ENCODE measurements around the gene MGME1. TPM values are rescaled to one million over a fixed set of nuclear protein-coding genes. Genes with fewer than 3 reads are reported as not detected.
"Not testable (repeated sequence)": the region's sequence is repeated elsewhere in the genome, so short reads cannot be mapped to it uniquely, and the experiment has no call there.

Gene MGME1
- total RNA-seq, 2 experiments from 2014 or later = 46.6 to 50.7 TPM

DNA sequence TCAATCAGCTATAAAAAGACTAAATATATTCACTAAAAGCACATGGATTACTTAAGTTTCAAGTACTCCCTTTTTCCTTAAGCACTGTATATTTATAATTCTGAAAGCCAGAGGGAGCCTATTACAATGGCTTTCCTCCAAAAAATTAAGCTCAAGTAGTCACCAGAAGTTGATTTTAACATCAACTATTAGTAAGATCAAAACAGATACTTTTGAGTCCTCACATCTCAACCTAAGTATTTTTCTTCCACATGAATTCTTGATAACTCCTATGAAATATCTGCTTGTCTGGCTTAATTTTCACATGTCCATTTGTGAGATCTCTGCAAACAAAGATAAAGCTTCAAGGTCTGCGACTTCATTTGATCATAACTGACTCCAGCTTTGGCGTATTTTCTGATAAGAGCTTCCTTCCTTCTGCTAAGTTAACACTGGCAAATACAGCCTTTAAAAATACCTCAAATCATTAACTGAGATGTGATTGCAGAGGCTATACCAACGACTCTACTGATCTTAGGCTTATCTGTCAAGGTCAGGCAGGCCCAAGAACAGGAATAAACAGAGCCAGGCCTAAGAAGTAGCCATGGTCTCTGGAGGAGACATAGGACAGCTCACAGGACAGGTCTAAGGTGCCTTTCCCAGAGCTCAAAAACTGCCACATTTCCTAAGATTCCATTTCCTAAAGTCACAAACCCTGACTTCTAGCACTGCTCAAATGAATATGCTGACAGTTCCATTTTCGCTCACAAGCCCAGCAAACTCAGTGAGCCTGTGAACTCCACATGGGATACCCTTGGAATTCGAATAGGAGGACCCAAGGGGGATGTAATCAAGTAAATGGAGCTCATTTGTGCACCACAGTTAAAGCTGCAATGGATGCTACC, 10.2 kb upstream of the MGME1 start:
- no peak for DNase-seq
- ATAC-seq = no peak
- CTCF ChIA-PET = interaction anchor here (1.2 to 5.7 kb wide), 7 partner anchors 9 to 453 kb away, joined by 3 to 53 read pairs (median 7); partner anchors contain the start of genes MGME1 and SNX5
- Mint-ChIP-seq H3K27ac (peak overlapping the region; percentile 88), H3K9me3 (ENCODE audit: low read depth) (no peaks in the 10 kb centered on the region), H3K36me3 (peaks cover 73% of the 10 kb centered on the region), H3K27me3 (no peaks in the 10 kb centered on the region), H3K4me1 (peaks cover 91% of the 10 kb centered on the region), H3K4me3 (peak overlapping the region; percentile 2)

GRCh38 chr20:17959257-17959627, 9.6 kb upstream of the MGME1 start:
- DNase-seq = no peak
- no peak for ATAC-seq
- Mint-ChIP-seq H3K4me3 (peak overlapping the region; percentile 50), H3K9me3 (ENCODE audit: low read depth) (no peaks in the 10 kb centered on the region), H3K27me3 (no peaks in the 10 kb centered on the region), H3K36me3 (peaks cover 71% of the 10 kb centered on the region), H3K4me1 (peaks cover 91% of the 10 kb centered on the region), H3K27ac (peak overlapping the region; percentile 88)
- CTCF ChIA-PET = interaction anchor here (1.2 to 5.7 kb wide), 7 partner anchors 9 to 454 kb away, joined by 3 to 53 read pairs (median 7); partner anchors contain the start of genes MGME1 and SNX5

DNA sequence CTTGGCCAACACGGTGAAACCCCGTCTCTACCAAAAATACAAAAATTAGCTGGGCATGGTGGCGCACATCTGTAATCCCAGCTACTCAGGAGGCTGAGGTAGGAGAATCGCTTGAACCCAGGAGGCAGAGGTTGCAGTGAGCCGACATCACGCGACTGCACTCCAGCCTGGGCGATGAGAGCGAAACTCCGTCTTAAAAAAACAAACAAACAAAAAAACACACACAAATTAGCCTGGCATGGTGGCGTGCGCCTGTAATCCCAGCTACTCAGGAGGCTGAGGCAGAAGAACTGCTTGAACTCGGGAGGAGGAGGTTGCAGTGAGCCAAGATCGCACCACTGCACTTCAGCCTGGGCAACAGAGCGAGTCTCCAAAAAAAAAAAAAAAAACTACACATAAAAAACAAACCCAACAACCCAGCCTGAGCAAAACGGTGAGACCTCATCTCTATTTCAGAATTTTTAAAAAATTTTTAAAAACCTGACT, 8.4 kb upstream of the MGME1 start:
- H3K4me3 Mint-ChIP-seq; H3K27me3 Mint-ChIP-seq; H3K9me3 Mint-ChIP-seq (ENCODE audit: low read depth); CTCF ChIA-PET; DNase-seq; ATAC-seq: not testable (repeated sequence)
- peak overlapping the region; percentile 88 for H3K27ac Mint-ChIP-seq
- H3K36me3 Mint-ChIP-seq = peaks cover 70% of the 10 kb centered on the region
- peaks cover 89% of the 10 kb centered on the region for H3K4me1 Mint-ChIP-seq

DNA sequence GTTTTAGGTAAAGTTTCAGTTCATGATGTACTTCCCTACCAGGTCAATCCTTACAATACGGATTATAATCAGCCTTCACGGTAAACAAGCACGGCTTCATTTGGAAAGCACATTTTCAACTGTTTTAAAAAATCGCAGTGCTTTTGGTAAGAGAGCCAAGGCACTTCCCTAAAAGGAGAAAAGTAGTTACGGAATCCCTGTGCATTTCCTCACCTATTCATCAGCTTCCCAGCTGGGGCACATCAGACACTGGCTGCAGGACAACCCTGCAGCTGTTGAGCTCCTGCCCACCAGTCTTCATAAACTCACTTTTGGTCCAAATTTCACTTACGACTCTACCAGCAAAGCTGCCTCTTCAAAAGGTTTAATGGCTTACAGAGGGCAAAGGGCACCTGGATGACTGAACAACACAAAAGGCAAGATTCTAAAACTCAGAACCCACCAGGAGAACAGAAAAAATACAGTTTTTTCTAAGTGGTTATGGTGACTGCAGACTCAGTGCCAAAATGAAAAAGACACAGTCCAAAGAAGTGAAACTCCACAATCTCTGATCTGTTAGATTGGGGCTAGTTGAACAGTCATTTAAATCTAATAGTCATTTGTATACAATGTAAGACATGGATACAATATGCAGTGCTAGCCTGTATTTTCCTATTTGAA, 7.8 kb upstream of the MGME1 start:
- no peaks in the 10 kb centered on the region for H3K9me3 Mint-ChIP-seq (ENCODE audit: low read depth)
- H3K27me3 Mint-ChIP-seq = no peaks in the 10 kb centered on the region
- peaks cover 70% of the 10 kb centered on the region for H3K36me3 Mint-ChIP-seq
- DNase-seq = no peak
- peaks cover 83% of the 10 kb centered on the region for H3K4me1 Mint-ChIP-seq
- CTCF ChIA-PET = no interaction called here
- ATAC-seq = peak; percentile 15
- peak overlapping the region; percentile 29 for H3K4me3 Mint-ChIP-seq
- H3K27ac Mint-ChIP-seq = peak overlapping the region; percentile 96

DNA sequence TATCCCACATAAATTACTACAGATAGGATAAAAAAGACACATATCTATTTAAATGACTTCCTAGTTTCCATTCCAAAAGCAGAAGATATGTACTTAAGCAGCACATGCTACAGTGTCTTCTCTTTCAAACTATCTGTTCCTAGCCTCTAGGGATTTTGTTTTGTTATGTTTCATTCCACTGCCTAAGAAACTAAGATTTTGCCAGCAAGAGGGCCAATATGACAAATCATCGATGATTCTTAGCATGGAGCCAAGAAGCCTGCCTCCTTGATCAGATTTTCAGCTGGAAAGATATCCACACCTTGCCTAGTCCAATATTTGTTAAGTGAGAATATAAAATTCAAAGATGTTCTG, 7.3 kb upstream of the MGME1 start:
- peak overlapping the region; percentile 96 for H3K27ac Mint-ChIP-seq
- no peak for ATAC-seq
- H3K4me1 Mint-ChIP-seq = peaks cover 79% of the 10 kb centered on the region
- peaks cover 72% of the 10 kb centered on the region for H3K36me3 Mint-ChIP-seq
- CTCF ChIA-PET = no interaction called here
- H3K9me3 Mint-ChIP-seq (ENCODE audit: low read depth) = no peaks in the 10 kb centered on the region
- H3K27me3 Mint-ChIP-seq = no peaks in the 10 kb centered on the region
- peak overlapping the region; percentile 87 for H3K4me3 Mint-ChIP-seq
- no peak for DNase-seq

GRCh38 chr20:17963114-17963897, 5.5 kb upstream of the MGME1 start:
- ATAC-seq = no peak
- CTCF ChIA-PET = interaction anchor here (1.1 to 2.2 kb wide), 5 partner anchors 18 to 458 kb away, joined by 3 to 6 read pairs (median 4); no protein-coding TSS in a partner anchor
- H3K27ac Mint-ChIP-seq = peak overlapping the region; percentile 96
- peaks cover 76% of the 10 kb centered on the region for H3K36me3 Mint-ChIP-seq
- DNase-seq = no peak
- H3K9me3 Mint-ChIP-seq (ENCODE audit: low read depth) = no peaks in the 10 kb centered on the region
- H3K27me3 Mint-ChIP-seq = no peaks in the 10 kb centered on the region
- peak overlapping the region; percentile 87 for H3K4me3 Mint-ChIP-seq
- peaks cover 67% of the 10 kb centered on the region for H3K4me1 Mint-ChIP-seq

DNA sequence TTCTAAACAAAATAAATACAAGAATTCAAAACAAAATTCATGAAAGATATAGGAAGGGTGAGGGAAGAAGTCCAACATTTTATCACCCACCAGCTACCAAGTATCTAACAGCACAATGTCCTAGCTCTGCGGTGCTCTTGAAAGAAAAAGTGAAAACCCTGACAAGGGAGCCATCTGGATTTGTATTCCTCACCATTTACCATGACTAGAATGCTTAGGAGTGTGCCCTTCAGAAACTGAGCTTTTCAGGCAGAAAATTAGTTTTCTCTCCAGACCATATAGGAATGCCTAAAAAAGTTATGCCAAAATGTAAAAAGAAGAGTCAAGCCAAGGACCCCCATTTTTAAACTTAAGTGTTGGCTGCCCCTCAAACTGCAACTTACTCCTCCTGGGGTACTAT, 4.7 kb upstream of the MGME1 start:
- Mint-ChIP-seq H3K4me3 (peak overlapping the region; percentile 87), H3K27me3 (no peaks in the 10 kb centered on the region), H3K9me3 (ENCODE audit: low read depth) (no peaks in the 10 kb centered on the region), H3K27ac (peak overlapping the region; percentile 96), H3K36me3 (peaks cover 75% of the 10 kb centered on the region), H3K4me1 (peaks cover 59% of the 10 kb centered on the region)
- ATAC-seq (no peak), DNase-seq (no peak)
- CTCF ChIA-PET = interaction anchor here (1.1 to 8.3 kb wide), 6 partner anchors 7 to 459 kb away, joined by 3 to 53 read pairs (median 4); no protein-coding TSS in a partner anchor

GRCh38 chr20:17964632-17965031, 4.2 kb upstream of the MGME1 start:
- H3K27ac Mint-ChIP-seq = peak overlapping the region; percentile 96
- H3K9me3 Mint-ChIP-seq (ENCODE audit: low read depth) = no peaks in the 10 kb centered on the region
- H3K36me3 Mint-ChIP-seq = peaks cover 70% of the 10 kb centered on the region
- H3K4me1 Mint-ChIP-seq = peaks cover 53% of the 10 kb centered on the region
- DNase-seq = no peak
- H3K27me3 Mint-ChIP-seq = no peaks in the 10 kb centered on the region
- CTCF ChIA-PET = interaction anchor here (1.1 to 8.3 kb wide), 4 partner anchors 8 to 459 kb away, joined by 3 to 53 read pairs (median 6); no protein-coding TSS in a partner anchor
- peak overlapping the region; percentile 87 for H3K4me3 Mint-ChIP-seq
- no peak for ATAC-seq

- peaks cover 73% of the 10 kb centered on the region for H3K36me3 Mint-ChIP-seq
- no peaks in the 10 kb centered on the region for H3K9me3 Mint-ChIP-seq (ENCODE audit: low read depth)
- CTCF ChIA-PET = interaction anchor here (0.7 to 8.3 kb wide), 5 partner anchors 8 to 460 kb away, joined by 3 to 53 read pairs (median 6); no protein-coding TSS in a partner anchor
- H3K27ac Mint-ChIP-seq = peak overlapping the region; percentile 96
- peak; percentile 51 for DNase-seq
- peaks cover 48% of the 10 kb centered on the region for H3K4me1 Mint-ChIP-seq
- peak overlapping the region; percentile 87 for H3K4me3 Mint-ChIP-seq
- H3K27me3 Mint-ChIP-seq = no peaks in the 10 kb centered on the region
- ATAC-seq = no peak
Observed at GRCh38 chr20:17965042-17965697, 3.6 kb upstream of the MGME1 start.

DNA sequence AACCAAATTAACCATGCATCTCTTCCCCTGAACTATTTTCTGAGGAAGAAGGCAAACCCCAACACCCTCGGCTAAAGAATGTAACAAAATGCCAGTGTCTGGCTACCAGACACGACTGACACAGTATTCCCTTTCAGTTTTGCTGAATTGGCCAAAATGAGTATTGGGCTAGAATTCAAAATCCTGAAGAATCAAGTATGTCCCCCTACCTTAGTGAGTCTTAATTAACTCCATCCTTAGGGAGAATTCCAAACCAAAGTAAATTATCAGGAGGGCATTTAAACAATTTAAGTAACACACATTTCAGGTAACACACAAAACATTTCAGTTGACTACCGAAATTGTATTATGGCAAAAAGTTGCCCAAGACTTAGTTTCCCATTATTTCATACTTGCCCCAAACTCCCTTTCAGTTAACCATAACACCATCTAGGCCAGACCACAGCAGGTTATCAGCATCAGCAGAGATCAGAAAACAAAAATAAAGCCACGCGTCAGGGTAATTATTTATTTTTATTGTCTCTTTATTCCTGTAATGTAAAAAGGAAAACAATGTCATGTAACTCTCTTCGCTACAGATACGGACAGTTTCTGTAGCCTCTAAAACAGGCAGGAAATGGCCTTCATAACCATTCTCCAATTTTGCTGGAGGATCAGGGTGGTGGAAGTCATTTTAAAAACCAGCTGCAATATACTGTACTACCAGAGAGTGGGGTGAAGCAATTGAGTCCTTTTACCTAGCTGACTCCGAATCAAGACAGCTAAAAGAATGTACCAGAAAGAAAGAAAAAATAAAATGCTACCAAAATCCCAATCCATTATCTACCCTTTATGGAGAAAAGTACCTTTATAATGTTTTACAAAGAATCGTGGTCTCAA, 2.1 kb upstream of the MGME1 start:
- CTCF ChIA-PET = interaction anchor here (0.6 to 8.3 kb wide), 9 partner anchors 10 to 462 kb away, joined by 3 to 53 read pairs (median 4); partner anchors contain the start of genes KAT14, PET117 and RRBP1
- no peak for DNase-seq
- H3K4me1 Mint-ChIP-seq = peaks cover 38% of the 10 kb centered on the region
- no peak for ATAC-seq
- no peaks in the 10 kb centered on the region for H3K27me3 Mint-ChIP-seq
- no peaks in the 10 kb centered on the region for H3K9me3 Mint-ChIP-seq (ENCODE audit: low read depth)
- H3K36me3 Mint-ChIP-seq = peaks cover 68% of the 10 kb centered on the region
- peak overlapping the region; percentile 87 for H3K4me3 Mint-ChIP-seq
- peak overlapping the region; percentile 96 for H3K27ac Mint-ChIP-seq

GRCh38 chr20:17967521-17968365, 1.1 kb upstream of the MGME1 start:
- ATAC-seq (no peak), DNase-seq (no peak)
- peak overlapping the region; percentile 96 for H3K27ac Mint-ChIP-seq
- H3K36me3 Mint-ChIP-seq = peaks cover 71% of the 10 kb centered on the region
- no peaks in the 10 kb centered on the region for H3K9me3 Mint-ChIP-seq (ENCODE audit: low read depth)
- CTCF ChIA-PET = interaction anchor here (0.6 to 8.3 kb wide), 7 partner anchors 11 to 463 kb away, joined by 3 to 53 read pairs (median 4); partner anchors contain the start of genes KAT14, PET117 and RRBP1
- H3K27me3 Mint-ChIP-seq = no peaks in the 10 kb centered on the region
- H3K4me3 Mint-ChIP-seq = peak overlapping the region; percentile 87
- peaks cover 38% of the 10 kb centered on the region for H3K4me1 Mint-ChIP-seq
